Ishikawa (cell line): ENCODE measurements around the gene SOS2.
A peak's percentile ranks its signal among the peaks of the same experiment; 100 is the strongest.

Experiments used
- CEBPB ChIP-seq: IDR thresholded peaks from 2 replicates; pipeline ENCODE4 v1.6.1; 2012
- CREB1 ChIP-seq: IDR thresholded peaks from 2 replicates; pipeline ENCODE4 v1.6.1; 2012; ENCODE audit warnings: low read depth
- EGR1 ChIP-seq: IDR thresholded peaks from 2 replicates; pipeline ENCODE4 v1.6.1; 2012
- EP300 ChIP-seq: IDR thresholded peaks from 2 replicates; pipeline ENCODE4 v1.6.1; 2012; ENCODE audit warnings: borderline replicate concordance
- FOXM1 ChIP-seq: IDR thresholded peaks from 2 replicates; pipeline ENCODE4 v1.6.1; 2012; ENCODE audit warnings: low read depth, borderline replicate concordance
- MAX ChIP-seq: IDR thresholded peaks from 2 replicates; pipeline ENCODE4 v1.6.1; 2012
- NFIC ChIP-seq: IDR thresholded peaks from 2 replicates; pipeline ENCODE4 v1.6.1; 2012
- RAD21 ChIP-seq: IDR thresholded peaks from 2 replicates; pipeline ENCODE4 v1.6.1; 2012; ENCODE audit warnings: low read depth
- REST ChIP-seq: IDR thresholded peaks from 2 replicates; pipeline ENCODE4 v1.6.1; 2012; ENCODE audit warnings: low read depth, mild to moderate bottlenecking
- TAF1 ChIP-seq: IDR thresholded peaks from 2 replicates; pipeline ENCODE4 v1.6.1; 2012; ENCODE audit warnings: low read depth, mild to moderate bottlenecking
- TCF12 ChIP-seq: IDR thresholded peaks from 2 replicates; pipeline ENCODE4 v1.6.1; 2012; ENCODE audit warnings: low read depth
- TEAD4 ChIP-seq: IDR thresholded peaks from 2 replicates; pipeline ENCODE4 v1.6.1; 2012
- USF1 ChIP-seq: IDR thresholded peaks from 2 replicates; pipeline ENCODE4 v1.6.1; 2012
- YY1 ChIP-seq: IDR thresholded peaks from 2 replicates; pipeline ENCODE4 v1.6.1; 2012; ENCODE audit warnings: low read depth
- ZBTB7A ChIP-seq: IDR thresholded peaks from 2 replicates; pipeline ENCODE4 v1.6.1; 2012; ENCODE audit warnings: low read depth

Gene SOS2

GRCh38 chr14:50225067-50225973 lies 6.1 kb downstream of the SOS2 start:
- TF ChIP-seq TEAD4 (peak; percentile 66; the same call in 1 of the 2 replicates), MAX (no peak), TAF1 (no peak), FOXM1 (no peak; the same call in 1 of the 2 replicates), NFIC (peak; percentile 86)

GRCh38 chr14:50222055-50222613 lies 9.2 kb downstream of the SOS2 start:
- no peak for TF ChIP-seq CEBPB
- no peak for TF ChIP-seq EP300
- TF ChIP-seq FOXM1: no peak
- TF ChIP-seq TCF12: no peak
- no peak for TF ChIP-seq RAD21
- TF ChIP-seq USF1: no peak
- no peak for TF ChIP-seq REST
- no peak for TF ChIP-seq TEAD4
- TF ChIP-seq NFIC: no peak
- no peak for TF ChIP-seq ZBTB7A
- no peak for TF ChIP-seq MAX
- TF ChIP-seq YY1: no peak
- TF ChIP-seq CREB1: no peak
- no peak for TF ChIP-seq EGR1

GRCh38 chr14:50218501-50218900 lies 12.9 kb downstream of the SOS2 start:
- TF ChIP-seq TEAD4 (no peak), EP300 (no peak), TAF1 (no peak), ZBTB7A (no peak), CREB1 (no peak), EGR1 (no peak), YY1 (no peak), CEBPB (no peak), NFIC (no peak), RAD21 (no peak), USF1 (no peak), FOXM1 (no peak), MAX (no peak), REST (no peak), TCF12 (no peak)

- TF ChIP-seq EGR1 (no peak), RAD21 (no peak), CEBPB (no peak), YY1 (no peak)
Measured at GRCh38 chr14:50215416-50215815, 16.0 kb downstream of the SOS2 start.

GRCh38 chr14:50213795-50214194 lies 17.6 kb downstream of the SOS2 start:
- TF ChIP-seq FOXM1: no peak
- no peak for TF ChIP-seq EGR1
- no peak for TF ChIP-seq CEBPB
- no peak for TF ChIP-seq CREB1
- TF ChIP-seq NFIC: no peak
- TF ChIP-seq TEAD4: no peak
- no peak for TF ChIP-seq REST
- TF ChIP-seq USF1: no peak
- TF ChIP-seq MAX: no peak
- TF ChIP-seq TAF1: no peak
- no peak for TF ChIP-seq RAD21
- TF ChIP-seq TCF12: no peak
- no peak for TF ChIP-seq EP300
